Ascending aorta (tissue), 2 donors: Measurements from ENCODE around the gene HOXC4. TPM values are rescaled to one million over a fixed set of nuclear protein-coding genes. Genes with fewer than 3 reads are reported as not detected.

Experiments used
- DNase-seq, 2 donors: peaks; one replicate each; pipeline ENCODE4 v3.0.0-alpha.2; 2019; ENCODE audit warnings: low spot score in 2 of 2
- H3K27ac ChIP-seq, 2 donors: fragments of 200-600 bp; sonication (generic); one replicate each; pipeline ENCODE4 v1.5.1; 2016 to 2017; ENCODE audit warnings: mild to moderate bottlenecking in 1 of 2
- H3K27me3 ChIP-seq: fragments of 200-600 bp; sonication (generic); one replicate; pipeline ENCODE4 v1.5.1; 2017
- H3K36me3 ChIP-seq, 2 donors: fragments of 200-600 bp; sonication (generic); one replicate each; pipeline ENCODE4 v1.5.1; 2016
- H3K4me1 ChIP-seq, 2 donors: fragments of 200-600 bp; sonication (generic); one replicate each; pipeline ENCODE4 v1.5.1; 2016 to 2017; ENCODE audit warnings: mild to moderate bottlenecking in 1 of 2
- H3K4me3 ChIP-seq, 2 donors: fragments of 200-600 bp; sonication (generic); one replicate each; pipeline ENCODE4 v1.5.1; 2016 to 2017; ENCODE audit warnings: mild to moderate bottlenecking in 1 of 2
- H3K9me3 ChIP-seq, 2 donors: fragments of 200-600 bp; sonication (generic); one replicate each; pipeline ENCODE4 v1.5.1; 2016
- intact Hi-C: fragments of 100-400 bp; cut with DNase I; formaldehyde crosslinking; loops from one replicate; pipeline ENCODE4 v1.15.1; 2023
- total RNA-seq: library from RNA; depleted of rRNA; stranded (reverse); fragments of >200 nt; gene quantifications from one replicate; pipeline ENCODE4 v1.1.0, GENCODE V29; 2016
- TF ChIP-seq, protein P1 (sequence below), 3 experiments: fragments of 200-600 bp in 2 of 3; fragments of 450-650 bp in 1 of 3; sonication (generic) in 2 of 3; IDR thresholded peaks; one replicate each; pipeline ENCODE4 v1.5.1; 2016 to 2019; ENCODE audit warnings: antibody characterized with exemption in 3 of 3, mild to moderate bottlenecking in 1 of 3, moderate library complexity in 1 of 3

The HOXC4 gene
- total RNA-seq, 1 donor from 2014 or later: 0.32 TPM

GRCh38 chr12:54020591-54021405, 32.8 kb upstream of the HOXC4 start:
- no peaks in the 10 kb centered on the region for H3K9me3 ChIP-seq
- intact Hi-C loops: no loop called here
- no peaks in the 10 kb centered on the region for H3K36me3 ChIP-seq
- no peaks in the 10 kb centered on the region for H3K27me3 ChIP-seq
- TF ChIP-seq, protein P1, sequence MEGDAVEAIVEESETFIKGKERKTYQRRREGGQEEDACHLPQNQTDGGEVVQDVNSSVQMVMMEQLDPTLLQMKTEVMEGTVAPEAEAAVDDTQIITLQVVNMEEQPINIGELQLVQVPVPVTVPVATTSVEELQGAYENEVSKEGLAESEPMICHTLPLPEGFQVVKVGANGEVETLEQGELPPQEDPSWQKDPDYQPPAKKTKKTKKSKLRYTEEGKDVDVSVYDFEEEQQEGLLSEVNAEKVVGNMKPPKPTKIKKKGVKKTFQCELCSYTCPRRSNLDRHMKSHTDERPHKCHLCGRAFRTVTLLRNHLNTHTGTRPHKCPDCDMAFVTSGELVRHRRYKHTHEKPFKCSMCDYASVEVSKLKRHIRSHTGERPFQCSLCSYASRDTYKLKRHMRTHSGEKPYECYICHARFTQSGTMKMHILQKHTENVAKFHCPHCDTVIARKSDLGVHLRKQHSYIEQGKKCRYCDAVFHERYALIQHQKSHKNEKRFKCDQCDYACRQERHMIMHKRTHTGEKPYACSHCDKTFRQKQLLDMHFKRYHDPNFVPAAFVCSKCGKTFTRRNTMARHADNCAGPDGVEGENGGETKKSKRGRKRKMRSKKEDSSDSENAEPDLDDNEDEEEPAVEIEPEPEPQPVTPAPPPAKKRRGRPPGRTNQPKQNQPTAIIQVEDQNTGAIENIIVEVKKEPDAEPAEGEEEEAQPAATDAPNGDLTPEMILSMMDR (IDR thresholded peaks at IDR 0.05): no peak
- DNase-seq: no peak
- peak overlapping the region in 1 of 2 donors; percentile 71 for H3K4me3 ChIP-seq
- peak overlapping the region; percentile 94 to 96 for H3K27ac ChIP-seq
- peaks cover 0 to 10% of the 10 kb centered on the region in 2 donors for H3K4me1 ChIP-seq

GRCh38 chr12:54021432-54022013, 32.1 kb upstream of the HOXC4 start:
- Histone ChIP-seq H3K9me3 (no peaks in the 10 kb centered on the region), H3K27ac (peak overlapping the region in 1 of 2 donors; percentile 94), H3K4me1 (peaks cover 0 to 8% of the 10 kb centered on the region in 2 donors), H3K36me3 (no peaks in the 10 kb centered on the region), H3K27me3 (no peaks in the 10 kb centered on the region), H3K4me3 (no peak overlapping the region)
- DNase-seq: no peak
- TF ChIP-seq, protein P1 (IDR thresholded peaks at IDR 0.05): no peak
- intact Hi-C loops: no loop called here

DNA sequence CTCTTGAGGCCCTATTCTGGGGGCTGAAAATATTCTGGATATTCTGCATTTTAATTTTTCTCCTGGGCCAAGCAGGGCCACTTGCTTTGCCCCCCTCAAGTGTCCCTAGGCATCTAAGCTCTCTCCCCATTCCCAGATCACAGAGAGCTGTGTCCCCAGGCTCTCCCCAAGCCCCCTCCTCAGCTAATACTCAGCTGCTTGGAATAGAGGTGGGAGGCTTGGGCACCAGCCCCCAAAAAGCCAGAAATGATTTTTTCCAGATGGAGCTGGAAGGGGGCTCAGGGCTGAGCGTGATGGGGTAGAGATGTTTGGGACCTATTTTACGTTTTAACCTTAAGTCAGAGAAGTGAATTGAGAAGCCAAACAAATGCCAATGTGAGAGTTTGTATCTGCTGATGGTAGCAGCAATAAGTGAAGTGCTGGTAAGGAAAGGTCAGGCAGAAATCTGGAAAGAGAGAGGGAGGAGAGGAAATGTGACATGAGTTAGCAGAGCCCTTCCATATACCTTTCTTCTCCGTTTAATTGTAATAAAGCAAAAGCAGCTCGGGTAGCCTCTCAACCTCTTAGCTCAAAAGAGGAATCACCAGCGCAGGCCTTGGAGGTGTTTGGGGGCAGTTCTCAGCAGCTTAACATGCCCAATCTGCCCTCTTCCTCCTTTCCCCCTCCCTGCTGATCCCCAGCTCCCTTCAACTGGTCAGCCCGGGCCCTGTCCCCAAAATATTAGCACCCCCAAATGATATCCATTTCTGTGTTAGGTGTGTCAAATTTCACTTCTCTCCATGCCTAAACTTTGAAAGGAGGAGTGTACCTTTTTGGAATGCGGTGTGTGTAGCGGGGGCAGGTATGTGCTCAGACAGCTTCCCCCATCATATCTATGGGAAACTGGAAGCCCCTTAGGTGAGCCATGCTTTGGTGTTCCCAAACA, 30.4 kb upstream of the HOXC4 start:
- H3K4me1 ChIP-seq: peaks cover 0 to 6% of the 10 kb centered on the region in 2 donors
- H3K4me3 ChIP-seq: no peak overlapping the region

DNA sequence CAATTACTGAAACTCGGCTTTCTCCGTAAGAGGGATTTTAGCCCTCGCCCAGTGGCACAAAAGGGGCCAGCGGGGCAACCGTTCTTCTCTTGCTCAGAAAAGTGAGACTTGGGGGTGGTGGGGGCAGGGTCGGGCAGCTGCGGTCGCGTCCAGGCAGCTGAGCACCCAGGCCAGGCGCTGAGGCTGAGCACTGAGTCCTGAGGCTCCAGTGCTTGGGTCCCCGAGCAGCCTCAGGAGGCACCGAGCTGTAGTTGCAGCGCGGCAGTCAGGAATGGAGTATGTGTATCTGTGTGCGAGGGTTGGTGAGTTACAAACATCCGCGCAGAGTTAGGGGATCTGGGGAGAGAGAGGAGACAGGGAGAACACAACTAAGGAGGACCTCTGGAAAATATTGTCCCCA, 29.5 kb upstream of the HOXC4 start:
- peaks cover 4% of the 10 kb centered on the region for H3K27me3 ChIP-seq
- peaks cover 0 to 6% of the 10 kb centered on the region in 2 donors for H3K4me1 ChIP-seq
- no peaks in the 10 kb centered on the region for H3K36me3 ChIP-seq
- no peak overlapping the region for H3K4me3 ChIP-seq
- H3K9me3 ChIP-seq: no peaks in the 10 kb centered on the region
- intact Hi-C loops: no loop called here
- DNase-seq: no peak
- TF ChIP-seq, protein P1 (IDR thresholded peaks at IDR 0.05): no peak
- no peak overlapping the region for H3K27ac ChIP-seq

More for the DNA sequence above, 30.4 kb upstream of the HOXC4 start:
- DNase-seq: no peak
- no peak overlapping the region for H3K27ac ChIP-seq
- H3K27me3 ChIP-seq: peaks cover 4% of the 10 kb centered on the region
- no peaks in the 10 kb centered on the region for H3K36me3 ChIP-seq
- TF ChIP-seq, protein P1 (IDR thresholded peaks at IDR 0.05): no peak
- H3K9me3 ChIP-seq: no peaks in the 10 kb centered on the region
- intact Hi-C loops: no loop called here

- Histone ChIP-seq H3K27me3 (peaks cover 4% of the 10 kb centered on the region), H3K36me3 (no peaks in the 10 kb centered on the region), H3K27ac (no peak overlapping the region), H3K4me1 (peaks cover 0 to 6% of the 10 kb centered on the region in 2 donors), H3K9me3 (no peaks in the 10 kb centered on the region), H3K4me3 (no peak overlapping the region)
- TF ChIP-seq, protein P1 (IDR thresholded peaks at IDR 0.05): no peak
- intact Hi-C loops: no loop called here
- no peak for DNase-seq
Observed at GRCh38 chr12:54024581-54025305, 28.9 kb upstream of the HOXC4 start.
